Mammary epithelial cell (primary cell): ENCODE results near the gene FUT2.

Source experiments
- CTCF ChIP-seq, 2 donors: IDR thresholded peaks in 1 of 2; conservative IDR thresholded peaks in 1 of 2; 2 replicates each; pipeline ENCODE4 v1.5.1; 2011 to 2012; ENCODE audit warnings: inconsistent platforms in 2 of 2, low read length in 2 of 2, mild to moderate bottlenecking in 2 of 2, control low read depth in 1 of 2, low read depth in 1 of 2; ENCODE audit not compliant: insufficient read depth in 1 of 2; ENCODE audit errors: extremely low read depth in 1 of 2
- EZH2 ChIP-seq: IDR thresholded peaks from 2 replicates; pipeline ENCODE4 v1.6.1; 2012; ENCODE audit warnings: low read length, inconsistent platforms, borderline replicate concordance

DNA sequence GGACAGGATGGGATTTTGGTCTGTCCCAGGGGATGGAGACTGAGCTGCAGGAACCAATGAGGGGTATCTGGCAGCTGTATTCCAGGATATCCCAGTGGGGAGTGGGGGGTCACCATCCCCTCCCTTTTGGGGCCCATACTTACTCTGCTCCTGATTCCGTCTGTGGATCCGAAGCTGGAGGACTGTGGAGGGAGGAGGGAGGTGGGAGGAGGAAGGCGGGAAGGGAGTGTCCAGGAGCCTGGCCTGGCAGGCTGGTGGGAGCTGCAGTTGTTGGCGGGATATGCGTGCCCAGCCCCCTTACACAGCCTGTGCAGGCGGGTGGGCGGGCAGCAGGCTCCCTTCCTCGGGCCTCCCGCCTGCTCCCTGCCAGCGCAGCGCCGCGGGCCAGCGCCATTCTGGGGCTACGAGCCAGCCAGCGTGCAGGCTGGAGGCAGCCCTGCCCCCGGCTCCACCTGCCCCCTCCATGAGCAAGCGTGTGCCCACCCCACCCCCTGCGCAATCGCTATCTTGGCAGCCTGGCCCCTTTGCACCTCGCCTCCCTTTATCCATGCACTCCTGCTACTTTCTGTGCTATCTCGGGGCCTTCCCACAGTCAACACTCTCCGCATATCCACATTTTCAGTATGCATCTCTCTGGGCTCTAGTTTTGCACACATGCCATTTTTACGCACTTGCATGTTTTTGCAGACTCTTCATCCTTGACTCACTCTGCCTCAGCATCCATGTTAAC, 21.0 kb downstream of the FUT2 start:
- TF ChIP-seq CTCF (conservative IDR thresholded peaks at IDR 0.05 in 1 of 2, IDR thresholded peaks at IDR 0.05 in 1 of 2; ENCODE audit: extremely low read depth in 1 of 2, insufficient read depth in 1 of 2, low read depth in 1 of 2, low read length in 2 of 2) (no peak), EZH2 (no peak)
